A549 (cell line): ENCODE results near the gene PLEKHD1. TPM values are rescaled to one million over a fixed set of nuclear protein-coding genes. Genes with fewer than 3 reads are reported as not detected.

ENCODE experiments used
- ATAC-seq, 2 experiments: fragments of 200-7000 bp in 1 of 2; fragments of >200 bp in 1 of 2; cut with Nextera tagmentation in 1 of 2; cut with Tn5 transposase in 1 of 2; 3 replicates each; pipeline versions ENCODE4 v1.8.0 to v1.9.1; 2018 to 2020; ENCODE audit warnings: mild to moderate bottlenecking in 1 of 2, moderate library complexity in 1 of 2
- CTCF ChIA-PET: fragments of 300-600 bp; sonication (Branson Sonifier 250); formaldehyde crosslinking; extraction: SDS; loops from one replicate; lab custom pipeline; 2021; ENCODE audit warnings: antibody characterized with exemption, inconsistent platforms; lab: Yijun Ruan, JAX
- POLR2A ChIA-PET: fragments of 350-600 bp; formaldehyde crosslinking; extraction: SDS; loops from one replicate; lab custom pipeline; 2021; ENCODE audit warnings: antibody characterized with exemption, inconsistent platforms; lab: Yijun Ruan, JAX
- DNase-seq, 2 experiments: peaks; one replicate each; pipeline versions ENCODE4 v3.0.0 to v3.0.0-alpha.2; 2011 to 2016; ENCODE audit warnings: low read depth in 1 of 2, low spot score in 1 of 2
- FAIRE-seq: peaks from 2 replicates; lab custom pipeline; 2011; peaks lifted over from hg19 to GRCh38; lab: Jason Lieb, UNC
- H3K27ac ChIP-seq, 2 experiments: fragments of >200 bp; sonication (Bioruptor Twin); formaldehyde crosslinking; 3 replicates each; pipeline ENCODE4 v1.5.1; 2016 to 2017
- H3K4me1 ChIP-seq: fragments of >200 bp; sonication (Bioruptor Twin); formaldehyde crosslinking; 3 replicates; pipeline ENCODE4 v1.6.1; 2016
- H3K4me2 ChIP-seq: fragments of >200 bp; sonication (Bioruptor Twin); formaldehyde crosslinking; 3 replicates; pipeline ENCODE4 v1.6.1; 2016
- H3K4me3 ChIP-seq: fragments of >200 bp; sonication (Bioruptor Twin); formaldehyde crosslinking; 3 replicates; pipeline ENCODE4 v1.5.1; 2016
- H3K9me3 ChIP-seq: fragments of >200 bp; sonication (Bioruptor Twin); formaldehyde crosslinking; 3 replicates; pipeline ENCODE4 v1.6.1; 2016
- BHLHE40 ChIP-seq: IDR thresholded peaks from 2 replicates; pipeline ENCODE4 v1.6.1; 2012; ENCODE audit warnings: low read depth, low read length, inconsistent platforms
- EHF ChIP-seq: fragments of 250-450 bp; sonication (Bioruptor Pico); IDR thresholded peaks from 2 replicates; pipeline ENCODE4 v1.5.0; 2020; ENCODE audit warnings: mild to moderate bottlenecking
- EP300 ChIP-seq, 2 experiments: fragments of >200 bp; sonication (Bioruptor Twin); formaldehyde crosslinking; IDR thresholded peaks; 2 replicates in 1 of 2; 3 replicates in 1 of 2; pipeline ENCODE4 v1.6.1; 2016 to 2017
- FOXS1 ChIP-seq: fragments of 250-450 bp; sonication (Bioruptor Pico); IDR thresholded peaks from 2 replicates; pipeline ENCODE4 v1.5.0; 2020; ENCODE audit warnings: mild to moderate bottlenecking, moderate library complexity
- HOXB13 ChIP-seq: fragments of 250-450 bp; sonication (Bioruptor Pico); IDR thresholded peaks from 2 replicates; pipeline ENCODE4 v1.5.0; 2020; ENCODE audit warnings: low read depth, mild to moderate bottlenecking, moderate library complexity
- MAX ChIP-seq: IDR thresholded peaks from 2 replicates; pipeline ENCODE4 v1.6.1; 2012
- NR3C1 ChIP-seq: fragments of >200 bp; sonication (Bioruptor Twin); formaldehyde crosslinking; IDR thresholded peaks from 3 replicates; pipeline ENCODE4 v1.6.1; 2017
- PBX3 ChIP-seq: IDR thresholded peaks from 2 replicates; pipeline ENCODE4 v1.6.1; 2012
- POLR2A ChIP-seq: IDR thresholded peaks from 2 replicates; pipeline ENCODE4 v1.6.1; 2012; ENCODE audit warnings: mild to moderate bottlenecking, low read length
- REST ChIP-seq: fragments of 200-600 bp; sonication (generic); IDR thresholded peaks from 2 replicates; pipeline ENCODE4 v1.6.1; 2016; ENCODE audit warnings: antibody characterized with exemption, mild to moderate bottlenecking, moderate library complexity
- RNF2 ChIP-seq: fragments of 200-600 bp; sonication (generic); IDR thresholded peaks from 2 replicates; pipeline ENCODE4 v1.6.1; 2016; ENCODE audit warnings: low read depth, mild to moderate bottlenecking, antibody characterized with exemption, moderate library complexity, borderline replicate concordance
- SREBF2 ChIP-seq: fragments of 450-650 bp; IDR thresholded peaks from 2 replicates; pipeline ENCODE4 v1.6.1; 2014; ENCODE audit warnings: mild to moderate bottlenecking, moderate library complexity
- TP53 ChIP-seq: fragments of 250-450 bp; sonication (Bioruptor Pico); IDR thresholded peaks from 2 replicates; pipeline ENCODE4 v1.5.0; 2021; ENCODE audit warnings: mild to moderate bottlenecking, moderate library complexity
- USF2 ChIP-seq: fragments of 450-650 bp; IDR thresholded peaks from 2 replicates; pipeline ENCODE4 v1.6.1; 2014; ENCODE audit warnings: antibody characterized with exemption
- ZSCAN20 ChIP-seq: fragments of 250-450 bp; sonication (Bioruptor Pico); IDR thresholded peaks from 2 replicates; pipeline ENCODE4 v1.8.0; 2022; ENCODE audit warnings: mild to moderate bottlenecking, moderate library complexity
- WGBS: methylation state at CpG from one replicate; pipeline ENCODE4 v1.1.6; 2017; ENCODE audit errors: missing lambda C conversion rate; 5-methylcytosine and 5-hydroxymethylcytosine counted together
- polyA plus RNA-seq, 4 experiments: library from polyadenylated mRNA; depleted of rRNA in 3 of 4; stranded (reverse); fragments of >200 nt; fragmentation: RNase III in 1 of 4; extraction: RNeasy Plus Mini Kit Qiagen cat#74134 plus additional on column Dnase treatment in 1 of 4; gene quantifications; 2 replicates in 3 of 4; 3 replicates in 1 of 4; pipeline ENCODE4 v1.2.3, GENCODE V29; 2011 to 2017
- TF ChIP-seq, protein P1 (sequence below): fragments of 250-450 bp; sonication (Bioruptor Pico); IDR thresholded peaks from 2 replicates; pipeline ENCODE4 v1.5.0; 2021; ENCODE audit warnings: mild to moderate bottlenecking, moderate library complexity, borderline replicate concordance

PLEKHD1 gene
- polyA plus RNA-seq, 2 of the 4 experiments (the other 2 are of a cell fraction): 0.01 to 0.04 TPM

DNA sequence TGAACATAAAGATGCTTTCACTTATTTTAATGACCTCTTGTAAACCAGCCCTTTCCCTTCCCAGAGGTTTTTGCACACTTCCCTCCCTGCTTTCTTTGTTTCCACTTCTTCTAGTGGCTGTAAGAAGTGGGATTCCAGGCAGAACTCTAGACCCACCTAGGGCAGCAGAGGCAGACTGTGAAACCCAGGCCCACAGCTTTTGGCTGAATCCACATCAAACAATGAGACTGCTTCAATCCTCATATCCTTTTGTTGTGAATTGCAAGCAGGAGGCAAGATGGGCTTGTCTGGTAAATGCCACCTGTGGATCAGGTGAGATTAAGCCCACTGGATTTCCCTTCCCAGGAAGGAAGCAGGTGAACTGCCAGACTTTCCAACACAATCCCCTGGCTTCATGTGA is 77.4 kb downstream of the PLEKHD1 start:
- H3K4me2 ChIP-seq: no peak overlapping the region
- H3K4me1 ChIP-seq: no peaks in the 10 kb centered on the region
- POLR2A ChIA-PET: no interaction called here
- H3K9me3 ChIP-seq: no peaks in the 10 kb centered on the region
- TF ChIP-seq NR3C1: no peak
- no peak for TF ChIP-seq EP300 (IDR thresholded peaks at IDR 0.05)
- TF ChIP-seq RNF2: no peak
- no peak for TF ChIP-seq BHLHE40
- TF ChIP-seq ZSCAN20 (CRISPR knock-in tag): no peak
- TF ChIP-seq TP53: no peak
- no peak for TF ChIP-seq POLR2A
- no peak for TF ChIP-seq FOXS1
- TF ChIP-seq SREBF2: no peak
- TF ChIP-seq PBX3: no peak
- TF ChIP-seq, protein P1, sequence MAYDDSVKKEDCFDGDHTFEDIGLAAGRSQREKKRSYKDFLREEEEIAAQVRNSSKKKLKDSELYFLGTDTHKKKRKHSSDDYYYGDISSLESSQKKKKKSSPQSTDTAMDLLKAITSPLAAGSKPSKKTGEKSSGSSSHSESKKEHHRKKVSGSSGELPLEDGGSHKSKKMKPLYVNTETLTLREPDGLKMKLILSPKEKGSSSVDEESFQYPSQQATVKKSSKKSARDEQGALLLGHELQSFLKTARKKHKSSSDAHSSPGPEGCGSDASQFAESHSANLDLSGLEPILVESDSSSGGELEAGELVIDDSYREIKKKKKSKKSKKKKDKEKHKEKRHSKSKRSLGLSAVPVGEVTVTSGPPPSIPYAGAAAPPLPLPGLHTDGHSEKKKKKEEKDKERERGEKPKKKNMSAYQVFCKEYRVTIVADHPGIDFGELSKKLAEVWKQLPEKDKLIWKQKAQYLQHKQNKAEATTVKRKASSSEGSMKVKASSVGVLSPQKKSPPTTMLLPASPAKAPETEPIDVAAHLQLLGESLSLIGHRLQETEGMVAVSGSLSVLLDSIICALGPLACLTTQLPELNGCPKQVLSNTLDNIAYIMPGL (CRISPR knock-in tag): no peak
- no peak for TF ChIP-seq EHF
- TF ChIP-seq HOXB13 (CRISPR knock-in tag): no peak
- no peak for TF ChIP-seq MAX
- DNase-seq (no peak), ATAC-seq (no peak), FAIRE-seq (no peak)
- CTCF ChIA-PET: interaction anchor here (0.8 to 8.7 kb wide), 5 partner anchors 11 to 26 kb away, joined by 3 to 86 read pairs (median 15); partner anchors contain the start of gene CCDC177
- H3K4me3 ChIP-seq: no peak overlapping the region
- H3K27ac ChIP-seq: no peak overlapping the region

DNA sequence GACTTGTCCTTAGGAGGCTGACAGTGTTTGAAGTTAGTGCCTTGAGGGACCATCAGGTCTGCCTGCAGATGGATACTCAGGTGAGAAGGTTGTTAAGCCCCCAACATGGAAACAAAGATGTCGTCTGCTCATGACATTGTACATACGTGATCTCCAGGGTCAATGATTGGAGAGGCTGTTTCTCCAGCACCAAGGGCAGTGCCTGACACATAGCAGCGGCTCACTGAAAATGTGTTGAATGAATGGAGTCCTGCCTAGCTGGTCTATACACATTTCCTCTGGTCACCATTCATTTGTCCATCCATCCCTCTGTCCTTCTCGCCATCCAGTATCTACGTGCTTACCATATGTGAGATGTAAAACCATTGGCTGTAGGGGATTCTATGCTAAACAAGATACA is 83.0 kb downstream of the PLEKHD1 start:
- no peak for ATAC-seq
- CTCF ChIA-PET: interaction anchor here (0.9 to 1.9 kb wide), 3 partner anchors 10 to 32 kb away, joined by 3 to 5 read pairs (median 4); no protein-coding TSS in a partner anchor
- peaks cover 11% of the 10 kb centered on the region; the same call in 2 of the 3 replicates for H3K4me1 ChIP-seq

More for the DNA sequence above, 83.0 kb downstream of the PLEKHD1 start:
- FAIRE-seq: no peak
- Histone ChIP-seq H3K4me3 (no peak overlapping the region), H3K27ac (no peak overlapping the region), H3K4me2 (no peak overlapping the region), H3K9me3 (no peaks in the 10 kb centered on the region)
- POLR2A ChIA-PET: no interaction called here
- TF ChIP-seq USF2 (no peak), REST (peak; percentile 18; the same call in 1 of the 2 replicates)
- no peak for DNase-seq
- WGBS: 15% methylated on average over 5 of the region's 5 CpGs
